Stimulated activated CD4-positive, alpha-beta T cell treated with anti-CD3 and anti-CD28 coated beads, TNF-alpha, amount 100 ng/mL, for 48 hours (primary cell): ENCODE measurements around the gene ISOC1.
A peak's percentile ranks its signal among the peaks of the same experiment; 100 is the strongest.

Source experiments
- DNase-seq, 3 donors: peaks; one replicate each; pipeline ENCODE4 v3.0.0-alpha.2; 2020; ENCODE audit warnings: low read depth in 3 of 3

Gene ISOC1

GRCh38 chr5:129094087-129094923, at the start of gene ISOC1:
ISOC1 (plus strand) TSS chr5:129094749; CDS start chr5:129094767, 18 bp downstream.
- DNase-seq, result peak; percentile 71 to 88 (median 85)

DNA sequence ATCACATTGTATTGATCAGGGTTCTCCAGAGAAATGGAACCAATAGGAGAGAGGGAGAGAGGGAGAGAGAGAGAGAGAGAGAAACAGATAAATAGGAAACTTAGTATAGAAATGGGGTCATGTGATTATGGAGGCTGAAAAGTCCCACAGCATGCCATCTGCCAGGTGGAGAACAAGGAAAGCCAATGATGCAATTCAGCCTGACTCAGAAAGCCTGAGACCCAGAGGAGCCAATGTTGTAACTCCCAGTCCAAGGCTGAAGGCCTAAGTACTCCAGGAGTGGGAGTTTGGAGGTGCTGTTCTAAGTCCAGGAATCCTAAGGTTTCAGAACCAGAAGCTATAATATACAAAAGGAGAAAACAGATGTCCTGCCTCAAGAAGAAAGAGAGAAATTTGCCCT, 48.4 kb upstream of the ISOC1 start:
- DNase-seq, result no peak

DNA sequence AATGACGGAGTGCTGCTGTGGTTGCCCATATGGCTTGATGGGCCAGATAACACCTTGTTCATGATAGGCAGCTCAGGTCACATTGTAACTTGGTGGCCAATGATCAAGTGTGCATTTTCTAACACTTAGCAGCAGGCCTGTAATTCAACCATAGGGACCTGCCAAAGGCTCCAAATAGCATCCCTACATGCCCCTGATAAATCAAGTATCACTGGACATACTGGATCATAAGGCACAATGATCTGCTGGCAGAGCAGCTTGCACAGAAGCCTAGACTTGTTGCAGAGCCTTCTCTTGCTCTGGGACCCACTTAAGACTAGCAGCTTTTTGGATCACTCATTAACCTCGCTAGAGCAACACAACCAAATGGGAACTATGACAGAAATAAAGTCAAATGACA, 46.0 kb upstream of the ISOC1 start:
- no peak for DNase-seq

GRCh38 chr5:129049126-129049799, 45.3 kb upstream of the ISOC1 start:
- no peak for DNase-seq

- no peak for DNase-seq
Measured at GRCh38 chr5:129051283-129051682, 43.3 kb upstream of the ISOC1 start.

DNA sequence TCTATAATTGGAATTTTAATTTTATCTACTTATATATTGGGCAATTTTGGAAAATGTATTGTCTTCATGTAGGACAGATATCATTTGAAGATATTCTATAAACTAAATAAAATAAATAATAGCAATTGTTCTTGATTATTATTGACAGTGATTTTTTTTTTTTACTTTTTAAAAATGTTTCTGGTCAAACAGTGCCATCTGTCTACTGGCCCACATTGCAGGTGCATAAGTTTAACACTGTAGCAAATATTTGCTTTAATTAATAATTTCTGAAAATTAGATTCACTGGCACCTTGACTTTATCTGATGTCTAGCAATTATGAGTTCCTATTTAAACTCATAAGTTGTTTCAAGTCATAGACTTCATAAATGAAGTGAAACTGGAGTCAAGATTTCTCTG, 41.1 kb upstream of the ISOC1 start:
- no peak for DNase-seq

- DNase-seq, result no peak
Measured at GRCh38 chr5:129057329-129057728, 37.2 kb upstream of the ISOC1 start.

- DNase-seq, result no peak
Measured at GRCh38 chr5:129061849-129062248, 32.7 kb upstream of the ISOC1 start.

- DNase-seq, result no peak
Measured at GRCh38 chr5:129063483-129064113, 31.0 kb upstream of the ISOC1 start.

DNA sequence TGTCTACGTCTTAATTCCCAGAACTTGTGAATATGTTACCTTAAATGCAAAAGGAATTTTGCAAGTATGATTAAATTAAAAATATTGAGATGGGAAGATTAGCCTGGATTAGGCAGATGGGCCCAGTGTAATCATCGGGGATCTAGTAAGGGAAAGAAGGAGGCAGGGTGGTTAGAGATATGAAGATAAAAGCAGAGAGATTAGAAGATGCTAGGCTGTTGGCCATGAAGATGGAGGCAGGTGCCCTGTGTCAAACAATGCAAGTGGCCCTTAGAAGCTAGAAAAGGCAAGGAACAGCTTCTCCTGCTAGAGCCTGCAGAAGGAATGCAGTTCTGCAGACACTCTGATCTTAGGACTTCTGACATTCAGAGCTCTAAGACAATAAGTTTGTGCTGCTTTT, 28.8 kb upstream of the ISOC1 start:
- DNase-seq, result no peak

DNA sequence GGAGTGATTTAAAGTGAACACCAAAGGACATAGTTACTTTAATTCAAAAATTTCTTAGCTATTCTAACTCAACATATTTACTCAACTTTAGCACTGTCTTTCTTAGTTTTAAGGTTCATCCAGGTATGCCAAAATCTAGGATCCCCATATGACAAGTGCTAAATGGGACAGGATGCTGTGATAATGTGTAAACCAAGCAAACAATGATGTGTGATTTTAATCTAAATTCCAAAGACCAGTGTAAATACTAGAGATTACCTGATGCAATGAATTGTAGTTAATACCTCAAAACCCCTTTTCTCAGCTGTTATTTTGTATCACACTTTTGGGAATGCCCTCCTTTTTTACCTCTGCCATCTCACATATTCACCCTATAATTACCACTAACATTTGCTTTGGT, 26.8 kb upstream of the ISOC1 start:
- no peak for DNase-seq

- DNase-seq, result no peak
Measured at GRCh38 chr5:129069292-129069691, 25.3 kb upstream of the ISOC1 start.

DNA sequence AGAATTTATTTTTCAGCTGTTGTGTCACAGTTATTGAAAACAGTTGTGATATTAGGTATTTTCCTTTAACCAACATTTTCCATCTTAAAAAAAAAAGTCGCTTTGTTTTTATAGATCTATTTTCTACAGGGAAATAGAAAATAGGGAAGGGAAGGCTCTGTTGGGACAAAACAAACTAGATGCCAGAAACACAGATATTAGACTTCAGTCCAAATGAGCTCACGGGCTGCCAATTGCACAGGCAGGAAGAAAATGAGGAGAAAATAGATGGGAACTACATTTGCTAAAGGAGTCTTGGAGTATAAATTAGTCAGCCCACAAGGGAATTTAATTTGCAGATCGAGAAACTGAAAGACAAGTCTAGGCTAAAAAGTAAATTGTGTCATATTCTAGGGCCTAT, 21.4 kb upstream of the ISOC1 start:
- DNase-seq, result no peak

- no peak for DNase-seq
Measured at GRCh38 chr5:129074903-129075302, 19.6 kb upstream of the ISOC1 start.

GRCh38 chr5:129077433-129078075, 17.0 kb upstream of the ISOC1 start:
- no peak for DNase-seq

DNA sequence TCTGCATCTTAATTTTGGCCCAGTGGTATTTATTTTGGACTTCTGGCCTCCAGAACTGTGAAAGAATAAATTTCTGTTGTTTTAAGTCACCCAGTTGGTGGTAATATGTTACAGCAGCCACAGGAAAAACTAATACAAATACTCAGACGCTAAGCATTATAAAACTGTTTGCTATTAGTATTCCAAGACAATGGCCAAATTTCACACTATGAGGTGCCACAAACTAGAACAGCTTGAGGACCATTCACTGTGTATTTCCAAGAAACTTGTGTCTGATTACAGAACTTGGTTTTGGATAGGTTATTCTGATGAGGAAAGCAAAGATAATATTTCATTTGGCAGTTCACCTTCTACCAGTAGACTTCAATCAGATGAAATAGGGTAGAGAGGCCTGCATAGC, 16.3 kb upstream of the ISOC1 start:
- DNase-seq, result no peak

DNA sequence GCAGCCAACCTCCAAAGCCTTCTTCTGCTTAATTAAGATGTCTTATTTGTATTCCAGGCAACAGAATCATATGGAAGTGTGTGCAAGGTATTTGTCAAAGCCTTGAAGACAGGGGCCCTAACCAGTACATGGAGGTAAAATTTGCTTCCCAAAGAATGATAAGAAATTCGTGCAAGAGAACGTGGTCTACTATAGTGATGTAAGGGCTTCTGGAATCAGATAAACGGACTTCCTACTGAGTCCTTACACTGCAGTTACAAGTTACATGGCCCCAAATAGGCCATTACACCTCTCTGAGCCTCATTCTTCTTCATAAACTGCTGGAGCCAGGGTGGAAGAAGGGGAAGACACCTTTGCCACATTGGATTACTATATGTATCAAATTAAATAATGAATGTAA, 15.9 kb upstream of the ISOC1 start:
- no peak for DNase-seq

- DNase-seq, result no peak
Measured at GRCh38 chr5:129079496-129079895, 15.1 kb upstream of the ISOC1 start.

- no peak for DNase-seq
Measured at GRCh38 chr5:129080766-129081165, 13.8 kb upstream of the ISOC1 start.

GRCh38 chr5:129082225-129083136, 12.1 kb upstream of the ISOC1 start:
- no peak for DNase-seq
